GM10248 (cell line): ENCODE measurements around the gene CASP8.

Experiments used
- CTCF ChIA-PET: fragments of 300-600 bp; sonication (Branson Sonifier 250); formaldehyde crosslinking; extraction: SDS; loops from one replicate; lab custom pipeline; 2021; ENCODE audit warnings: antibody characterized with exemption; lab: Yijun Ruan, JAX
- POLR2A ChIA-PET: fragments of 350-650 bp; sonication (Branson Sonifier 250); formaldehyde crosslinking; extraction: SDS; loops from one replicate; lab custom pipeline; 2020; ENCODE audit warnings: antibody characterized with exemption; lab: Yijun Ruan, JAX
- DNase-seq: peaks from one replicate; pipeline ENCODE4 v3.0.0; 2012; ENCODE audit errors: extremely low spot score
- CTCF ChIP-seq: IDR thresholded peaks from 2 replicates; pipeline ENCODE4 v1.5.1; 2012; ENCODE audit warnings: mild to moderate bottlenecking, low read depth; ENCODE audit errors: extremely low read depth, missing control alignments, control extremely low read depth

The CASP8 gene

DNA sequence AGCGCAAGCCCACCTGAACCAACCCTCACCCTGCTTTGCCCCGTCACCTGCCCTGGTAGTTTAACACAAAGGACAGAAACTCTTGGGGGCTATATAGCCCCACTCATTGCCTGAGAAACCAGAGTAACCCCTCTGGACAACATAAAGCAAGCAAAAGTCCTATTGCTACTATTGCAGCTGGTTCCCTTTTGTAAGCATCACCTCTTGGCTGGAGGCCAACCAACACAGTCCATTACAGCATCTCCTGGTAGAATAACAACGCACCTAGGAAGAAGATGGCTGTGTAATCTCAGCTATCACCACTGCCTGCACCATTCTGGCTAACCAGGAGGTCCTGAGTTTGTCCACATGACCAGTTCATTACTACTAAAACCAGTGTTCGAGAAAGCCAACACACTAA is 60.4 kb downstream of the CASP8 start:
- no peak for DNase-seq
- ChIA-PET CTCF (no interaction called here), POLR2A (no interaction called here)
- no peak for TF ChIP-seq CTCF

DNA sequence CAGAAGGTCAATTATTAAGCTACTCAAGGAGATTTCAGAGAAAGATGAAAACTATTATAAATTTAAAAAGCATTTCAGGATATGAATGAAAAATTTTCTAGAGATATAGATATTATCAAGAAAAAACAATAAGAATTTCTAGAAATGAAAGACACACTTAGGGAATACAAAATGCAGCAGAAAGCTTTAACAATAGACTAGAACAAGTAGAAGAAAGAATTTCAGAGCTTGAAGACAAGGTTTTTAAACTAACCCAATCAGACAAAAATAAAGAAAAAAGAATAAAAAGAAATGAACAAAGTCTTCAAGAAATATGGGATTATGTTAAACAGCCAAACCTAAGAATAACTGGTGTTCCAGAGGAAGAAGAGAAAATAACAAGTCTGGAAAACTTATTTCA is 62.4 kb downstream of the CASP8 start:
- DNase-seq = no peak
- ChIA-PET POLR2A (no interaction called here), CTCF (interaction anchor here (1.4 to 1.9 kb wide), 3 partner anchors 10 to 41 kb away, joined by 4 to 5 read pairs (median 5); no protein-coding TSS in a partner anchor)
- no peak for TF ChIP-seq CTCF

- POLR2A ChIA-PET = no interaction called here
- no peak for DNase-seq
- CTCF ChIA-PET = interaction anchor here (1.3 kb wide), 1 partner anchor 38 kb away, joined by 3 read pairs; no protein-coding TSS in a partner anchor
- no peak for TF ChIP-seq CTCF
Observed at GRCh38 chr2:201327678-201328077, 67.3 kb downstream of the CASP8 start.

- TF ChIP-seq CTCF = no peak
- no peak for DNase-seq
- ChIA-PET POLR2A (no interaction called here), CTCF (no interaction called here)
Observed at GRCh38 chr2:201329409-201329808, 69.1 kb downstream of the CASP8 start.
